Mesothelial cell of epicardium (in vitro differentiated cells): ENCODE results near the gene FIBCD1. TPM values are rescaled to one million over a fixed set of nuclear protein-coding genes. Genes with fewer than 3 reads are reported as not detected.

ENCODE experiments used
- DNase-seq, 2 experiments: peaks; one replicate each; pipeline ENCODE4 v3.0.0; 2021; ENCODE audit warnings: low spot score in 2 of 2; ENCODE audit not compliant: unreplicated experiment in 2 of 2
- H3K27ac Mint-ChIP-seq: 2 replicates; pipeline ENCODE4 v1.8.0; 2021; ENCODE audit warnings: mixed read lengths
- H3K27me3 Mint-ChIP-seq: 2 replicates; pipeline ENCODE4 v1.8.0; 2021; ENCODE audit warnings: low read depth, mixed read lengths
- H3K36me3 Mint-ChIP-seq: 2 replicates; pipeline ENCODE4 v1.8.0; 2021; ENCODE audit warnings: mixed read lengths
- H3K4me1 Mint-ChIP-seq: 2 replicates; pipeline ENCODE4 v1.8.0; 2021; ENCODE audit warnings: mixed read lengths
- H3K4me3 Mint-ChIP-seq: 2 replicates; pipeline ENCODE4 v1.8.0; 2021; ENCODE audit warnings: mild to moderate bottlenecking, moderate library complexity, mixed read lengths
- H3K9me3 Mint-ChIP-seq: 2 replicates; pipeline ENCODE4 v1.8.0; 2021; ENCODE audit warnings: mixed read lengths
- CTCF ChIP-seq: fragments of 200-600 bp; sonication (generic); IDR thresholded peaks from one replicate; pipeline ENCODE4 v1.5.0; 2021; ENCODE audit warnings: antibody characterized with exemption; ENCODE audit not compliant: unreplicated experiment
- total RNA-seq: library from RNA; stranded (reverse); gene quantifications from 3 replicates; pipeline ENCODE4 v1.2.1, GENCODE V29; 2021

The FIBCD1 gene
- total RNA-seq, 1 donor from 2014 or later, result 2.2 TPM

GRCh38 chr9:130883479-130883878 lies 55.6 kb downstream of the FIBCD1 start:
- no peak overlapping the region for H3K4me3 Mint-ChIP-seq
- TF ChIP-seq CTCF, result no peak
- no peak overlapping the region for H3K27ac Mint-ChIP-seq
- peaks cover 49% of the 10 kb centered on the region for H3K36me3 Mint-ChIP-seq
- no peaks in the 10 kb centered on the region for H3K9me3 Mint-ChIP-seq
- no peaks in the 10 kb centered on the region for H3K27me3 Mint-ChIP-seq
- peaks cover 3% of the 10 kb centered on the region for H3K4me1 Mint-ChIP-seq
- DNase-seq, result no peak

GRCh38 chr9:130882696-130883225 lies 56.3 kb downstream of the FIBCD1 start:
- Mint-ChIP-seq H3K27me3 (no peaks in the 10 kb centered on the region), H3K36me3 (peaks cover 43% of the 10 kb centered on the region), H3K27ac (no peak overlapping the region), H3K9me3 (no peaks in the 10 kb centered on the region), H3K4me3 (no peak overlapping the region), H3K4me1 (peaks cover 3% of the 10 kb centered on the region)
- no peak for DNase-seq
- no peak for TF ChIP-seq CTCF

GRCh38 chr9:130881516-130881915 lies 57.5 kb downstream of the FIBCD1 start:
- TF ChIP-seq CTCF, result no peak
- peaks cover 3% of the 10 kb centered on the region for H3K4me1 Mint-ChIP-seq
- H3K36me3 Mint-ChIP-seq, result peaks cover 43% of the 10 kb centered on the region
- H3K4me3 Mint-ChIP-seq, result no peak overlapping the region
- no peak overlapping the region for H3K27ac Mint-ChIP-seq
- no peaks in the 10 kb centered on the region for H3K9me3 Mint-ChIP-seq
- H3K27me3 Mint-ChIP-seq, result no peaks in the 10 kb centered on the region
- DNase-seq, result no peak

GRCh38 chr9:130880599-130881220 lies 58.3 kb downstream of the FIBCD1 start:
- no peak for TF ChIP-seq CTCF
- Mint-ChIP-seq H3K9me3 (no peaks in the 10 kb centered on the region), H3K4me1 (peaks cover under 1% of the 10 kb centered on the region), H3K27me3 (no peaks in the 10 kb centered on the region), H3K36me3 (peaks cover 42% of the 10 kb centered on the region), H3K4me3 (no peak overlapping the region), H3K27ac (no peak overlapping the region)
- no peak for DNase-seq

GRCh38 chr9:130879863-130880411 lies 59.1 kb downstream of the FIBCD1 start:
- no peaks in the 10 kb centered on the region for H3K4me1 Mint-ChIP-seq
- H3K4me3 Mint-ChIP-seq, result no peak overlapping the region
- TF ChIP-seq CTCF, result no peak
- no peak for DNase-seq
- peaks cover 45% of the 10 kb centered on the region for H3K36me3 Mint-ChIP-seq
- no peaks in the 10 kb centered on the region for H3K27me3 Mint-ChIP-seq
- no peak overlapping the region for H3K27ac Mint-ChIP-seq
- H3K9me3 Mint-ChIP-seq, result no peaks in the 10 kb centered on the region
